Kidney epithelial cell (primary cell): ENCODE data around the gene PDHB. TPM values are rescaled to one million over a fixed set of nuclear protein-coding genes. Genes with fewer than 3 reads are reported as not detected.

ENCODE experiments used
- DNase-seq: peaks from one replicate; pipeline ENCODE4 v3.0.0-alpha.2; 2010; ENCODE audit warnings: low read depth
- H3K27me3 ChIP-seq: 2 replicates; pipeline ENCODE4 v1.6.0; 2011; ENCODE audit warnings: low read length; ENCODE audit not compliant: control insufficient read depth, insufficient read depth
- H3K36me3 ChIP-seq: 2 replicates; pipeline ENCODE4 v1.5.1; 2011; ENCODE audit warnings: low read length; ENCODE audit not compliant: control insufficient read depth, insufficient read depth
- H3K4me3 ChIP-seq: 2 replicates; pipeline ENCODE4 v1.5.1; 2011; ENCODE audit warnings: low read depth, mild to moderate bottlenecking, control low read depth, low read length
- CTCF ChIP-seq: IDR thresholded peaks from 2 replicates; pipeline ENCODE4 v1.5.1; 2011; ENCODE audit warnings: mild to moderate bottlenecking, moderate library complexity, low read length, control low read depth, inconsistent platforms; ENCODE audit not compliant: insufficient read depth, poor library complexity, severe bottlenecking
- total RNA-seq: library from RNA; depleted of rRNA; stranded (reverse); fragments of >200 nt; gene quantifications from 2 replicates; pipeline ENCODE4 v1.2.3, GENCODE V29; 2015

Gene PDHB
- total RNA-seq, 1 donor from 2014 or later: 62.8 TPM

GRCh38 chr3:58432905-58433304, 727 bp downstream of the PDHB start:
- Histone ChIP-seq H3K27me3 (no peaks in the 10 kb centered on the region), H3K36me3 (peaks cover 3% of the 10 kb centered on the region), H3K4me3 (peak overlapping the region; percentile 92)
- DNase-seq: no peak
- no peak for TF ChIP-seq CTCF

GRCh38 chr3:58429657-58430056, 4.0 kb downstream of the PDHB start:
- TF ChIP-seq CTCF: no peak
- Histone ChIP-seq H3K27me3 (no peaks in the 10 kb centered on the region), H3K4me3 (no peak overlapping the region), H3K36me3 (peaks cover 3% of the 10 kb centered on the region)
- DNase-seq: no peak

GRCh38 chr3:58427661-58428361, 5.8 kb downstream of the PDHB start:
- peaks cover 3% of the 10 kb centered on the region for H3K36me3 ChIP-seq
- no peaks in the 10 kb centered on the region for H3K27me3 ChIP-seq
- no peak for DNase-seq
- no peak overlapping the region for H3K4me3 ChIP-seq
- TF ChIP-seq CTCF: no peak

- H3K36me3 ChIP-seq: peaks cover 3% of the 10 kb centered on the region
- DNase-seq: no peak
- H3K27me3 ChIP-seq: no peaks in the 10 kb centered on the region
- no peak overlapping the region for H3K4me3 ChIP-seq
- no peak for TF ChIP-seq CTCF
These were observed 7.8 kb downstream of the PDHB start for GRCh38 chr3:58425782-58426181.

- no peak overlapping the region for H3K4me3 ChIP-seq
- no peak for DNase-seq
- no peaks in the 10 kb centered on the region for H3K27me3 ChIP-seq
- H3K36me3 ChIP-seq: peaks cover 3% of the 10 kb centered on the region
- no peak for TF ChIP-seq CTCF
These were observed 9.0 kb downstream of the PDHB start for GRCh38 chr3:58424613-58425012.

GRCh38 chr3:58422756-58423325, 10.8 kb downstream of the PDHB start:
- peak; percentile 33 for TF ChIP-seq CTCF
- Histone ChIP-seq H3K36me3 (no peaks in the 10 kb centered on the region), H3K4me3 (no peak overlapping the region), H3K27me3 (no peaks in the 10 kb centered on the region)
- no peak for DNase-seq
